ENCODE measurements around the gene MTAP. TPM values are rescaled to one million over a fixed set of nuclear protein-coding genes. Genes with fewer than 3 reads are reported as not detected.

Gene MTAP
- total and polyA plus RNA-seq, 2 of the 13 experiments (the other 11 are each of a cell fraction or from before 2014, with no cell fraction given), result 16.7 to 51.2 TPM

DNA sequence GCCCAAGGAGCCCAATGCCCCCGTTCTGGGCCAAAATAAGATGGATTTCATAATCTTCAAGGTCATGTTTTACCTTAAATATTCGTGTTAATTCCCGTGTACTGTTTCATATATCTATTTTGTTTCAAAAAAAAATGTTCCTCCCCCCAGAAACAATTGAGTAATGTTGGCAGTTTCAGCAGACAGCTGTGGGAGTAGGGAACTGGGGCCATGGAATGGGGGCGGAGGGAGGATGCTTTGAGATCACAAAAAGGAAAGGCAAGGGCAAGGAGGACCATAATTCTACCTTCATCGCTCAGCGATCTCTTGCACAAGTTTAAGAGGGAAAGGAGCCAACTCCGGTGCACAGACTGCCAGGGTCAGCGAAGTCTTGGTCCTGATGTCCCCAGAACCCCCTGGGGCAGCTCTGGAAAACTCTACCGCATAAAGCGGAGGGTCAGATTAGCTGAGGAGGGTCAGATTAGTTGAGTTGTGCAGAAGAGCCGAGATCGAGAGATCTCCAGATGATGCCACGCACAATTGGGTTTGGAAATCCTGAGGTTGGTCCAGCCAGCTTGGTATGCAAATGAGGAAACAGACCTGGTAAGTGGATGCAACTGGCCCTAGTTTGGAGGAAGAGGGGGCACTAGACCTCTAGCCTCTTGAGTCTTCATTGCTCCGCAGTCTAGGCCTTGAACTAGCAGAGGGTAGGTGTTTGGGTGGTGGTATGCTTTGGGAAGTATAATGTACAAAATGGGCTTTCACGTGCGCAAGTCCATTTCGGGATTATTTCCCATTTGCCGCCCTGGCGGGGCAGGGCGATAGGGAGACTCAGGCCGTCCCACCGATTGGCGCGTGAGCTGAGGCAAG, 167.7 kb downstream of the MTAP start (continued):
- TF ChIP-seq, protein P1, sequence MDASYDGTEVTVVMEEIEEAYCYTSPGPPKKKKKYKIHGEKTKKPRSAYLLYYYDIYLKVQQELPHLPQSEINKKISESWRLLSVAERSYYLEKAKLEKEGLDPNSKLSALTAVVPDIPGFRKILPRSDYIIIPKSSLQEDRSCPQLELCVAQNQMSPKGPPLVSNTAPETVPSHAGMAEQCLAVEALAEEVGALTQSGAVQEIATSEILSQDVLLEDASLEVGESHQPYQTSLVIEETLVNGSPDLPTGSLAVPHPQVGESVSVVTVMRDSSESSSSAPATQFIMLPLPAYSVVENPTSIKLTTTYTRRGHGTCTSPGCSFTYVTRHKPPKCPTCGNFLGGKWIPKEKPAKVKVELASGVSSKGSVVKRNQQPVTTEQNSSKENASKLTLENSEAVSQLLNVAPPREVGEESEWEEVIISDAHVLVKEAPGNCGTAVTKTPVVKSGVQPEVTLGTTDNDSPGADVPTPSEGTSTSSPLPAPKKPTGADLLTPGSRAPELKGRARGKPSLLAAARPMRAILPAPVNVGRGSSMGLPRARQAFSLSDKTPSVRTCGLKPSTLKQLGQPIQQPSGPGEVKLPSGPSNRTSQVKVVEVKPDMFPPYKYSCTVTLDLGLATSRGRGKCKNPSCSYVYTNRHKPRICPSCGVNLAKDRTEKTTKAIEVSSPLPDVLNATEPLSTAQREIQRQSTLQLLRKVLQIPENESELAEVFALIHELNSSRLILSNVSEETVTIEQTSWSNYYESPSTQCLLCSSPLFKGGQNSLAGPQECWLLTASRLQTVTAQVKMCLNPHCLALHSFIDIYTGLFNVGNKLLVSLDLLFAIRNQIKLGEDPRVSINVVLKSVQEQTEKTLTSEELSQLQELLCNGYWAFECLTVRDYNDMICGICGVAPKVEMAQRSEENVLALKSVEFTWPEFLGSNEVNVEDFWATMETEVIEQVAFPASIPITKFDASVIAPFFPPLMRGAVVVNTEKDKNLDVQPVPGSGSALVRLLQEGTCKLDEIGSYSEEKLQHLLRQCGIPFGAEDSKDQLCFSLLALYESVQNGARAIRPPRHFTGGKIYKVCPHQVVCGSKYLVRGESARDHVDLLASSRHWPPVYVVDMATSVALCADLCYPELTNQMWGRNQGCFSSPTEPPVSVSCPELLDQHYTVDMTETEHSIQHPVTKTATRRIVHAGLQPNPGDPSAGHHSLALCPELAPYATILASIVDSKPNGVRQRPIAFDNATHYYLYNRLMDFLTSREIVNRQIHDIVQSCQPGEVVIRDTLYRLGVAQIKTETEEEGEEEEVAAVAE (CRISPR knock-in tag; IDR thresholded peaks at IDR 0.05; ENCODE audit: borderline replicate concordance), result no peak
- TF ChIP-seq, protein P2, sequence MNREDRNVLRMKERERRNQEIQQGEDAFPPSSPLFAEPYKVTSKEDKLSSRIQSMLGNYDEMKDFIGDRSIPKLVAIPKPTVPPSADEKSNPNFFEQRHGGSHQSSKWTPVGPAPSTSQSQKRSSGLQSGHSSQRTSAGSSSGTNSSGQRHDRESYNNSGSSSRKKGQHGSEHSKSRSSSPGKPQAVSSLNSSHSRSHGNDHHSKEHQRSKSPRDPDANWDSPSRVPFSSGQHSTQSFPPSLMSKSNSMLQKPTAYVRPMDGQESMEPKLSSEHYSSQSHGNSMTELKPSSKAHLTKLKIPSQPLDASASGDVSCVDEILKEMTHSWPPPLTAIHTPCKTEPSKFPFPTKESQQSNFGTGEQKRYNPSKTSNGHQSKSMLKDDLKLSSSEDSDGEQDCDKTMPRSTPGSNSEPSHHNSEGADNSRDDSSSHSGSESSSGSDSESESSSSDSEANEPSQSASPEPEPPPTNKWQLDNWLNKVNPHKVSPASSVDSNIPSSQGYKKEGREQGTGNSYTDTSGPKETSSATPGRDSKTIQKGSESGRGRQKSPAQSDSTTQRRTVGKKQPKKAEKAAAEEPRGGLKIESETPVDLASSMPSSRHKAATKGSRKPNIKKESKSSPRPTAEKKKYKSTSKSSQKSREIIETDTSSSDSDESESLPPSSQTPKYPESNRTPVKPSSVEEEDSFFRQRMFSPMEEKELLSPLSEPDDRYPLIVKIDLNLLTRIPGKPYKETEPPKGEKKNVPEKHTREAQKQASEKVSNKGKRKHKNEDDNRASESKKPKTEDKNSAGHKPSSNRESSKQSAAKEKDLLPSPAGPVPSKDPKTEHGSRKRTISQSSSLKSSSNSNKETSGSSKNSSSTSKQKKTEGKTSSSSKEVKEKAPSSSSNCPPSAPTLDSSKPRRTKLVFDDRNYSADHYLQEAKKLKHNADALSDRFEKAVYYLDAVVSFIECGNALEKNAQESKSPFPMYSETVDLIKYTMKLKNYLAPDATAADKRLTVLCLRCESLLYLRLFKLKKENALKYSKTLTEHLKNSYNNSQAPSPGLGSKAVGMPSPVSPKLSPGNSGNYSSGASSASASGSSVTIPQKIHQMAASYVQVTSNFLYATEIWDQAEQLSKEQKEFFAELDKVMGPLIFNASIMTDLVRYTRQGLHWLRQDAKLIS (CRISPR knock-in tag; IDR thresholded peaks at IDR 0.05), result no peak
- TF ChIP-seq ZNF570 (CRISPR knock-in tag; IDR thresholded peaks at IDR 0.05; ENCODE audit: borderline replicate concordance) (no peak), JUND (CRISPR knock-in tag; IDR thresholded peaks at IDR 0.05) (no peak), RFX3 (CRISPR knock-in tag; IDR thresholded peaks at IDR 0.05) (no peak), ZNF776 (CRISPR knock-in tag; IDR thresholded peaks at IDR 0.05) (no peak), KDM2A (CRISPR knock-in tag; IDR thresholded peaks at IDR 0.05; ENCODE audit: borderline replicate concordance, low read depth) (no peak)
- TF ChIP-seq, protein P3, sequence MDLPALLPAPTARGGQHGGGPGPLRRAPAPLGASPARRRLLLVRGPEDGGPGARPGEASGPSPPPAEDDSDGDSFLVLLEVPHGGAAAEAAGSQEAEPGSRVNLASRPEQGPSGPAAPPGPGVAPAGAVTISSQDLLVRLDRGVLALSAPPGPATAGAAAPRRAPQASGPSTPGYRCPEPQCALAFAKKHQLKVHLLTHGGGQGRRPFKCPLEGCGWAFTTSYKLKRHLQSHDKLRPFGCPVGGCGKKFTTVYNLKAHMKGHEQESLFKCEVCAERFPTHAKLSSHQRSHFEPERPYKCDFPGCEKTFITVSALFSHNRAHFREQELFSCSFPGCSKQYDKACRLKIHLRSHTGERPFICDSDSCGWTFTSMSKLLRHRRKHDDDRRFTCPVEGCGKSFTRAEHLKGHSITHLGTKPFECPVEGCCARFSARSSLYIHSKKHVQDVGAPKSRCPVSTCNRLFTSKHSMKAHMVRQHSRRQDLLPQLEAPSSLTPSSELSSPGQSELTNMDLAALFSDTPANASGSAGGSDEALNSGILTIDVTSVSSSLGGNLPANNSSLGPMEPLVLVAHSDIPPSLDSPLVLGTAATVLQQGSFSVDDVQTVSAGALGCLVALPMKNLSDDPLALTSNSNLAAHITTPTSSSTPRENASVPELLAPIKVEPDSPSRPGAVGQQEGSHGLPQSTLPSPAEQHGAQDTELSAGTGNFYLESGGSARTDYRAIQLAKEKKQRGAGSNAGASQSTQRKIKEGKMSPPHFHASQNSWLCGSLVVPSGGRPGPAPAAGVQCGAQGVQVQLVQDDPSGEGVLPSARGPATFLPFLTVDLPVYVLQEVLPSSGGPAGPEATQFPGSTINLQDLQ (CRISPR knock-in tag; IDR thresholded peaks at IDR 0.05), result no peak
- TF ChIP-seq, protein P4, sequence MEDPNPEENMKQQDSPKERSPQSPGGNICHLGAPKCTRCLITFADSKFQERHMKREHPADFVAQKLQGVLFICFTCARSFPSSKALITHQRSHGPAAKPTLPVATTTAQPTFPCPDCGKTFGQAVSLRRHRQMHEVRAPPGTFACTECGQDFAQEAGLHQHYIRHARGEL (CRISPR knock-in tag; IDR thresholded peaks at IDR 0.05), result no peak
